ENCODE data around the gene FBXL3.

- TF ChIP-seq ZNF645 (tag by site-specific recombination; IDR thresholded peaks at IDR 0.05) (no peak), ZNF660 (tag by site-specific recombination; IDR thresholded peaks at IDR 0.05) (no peak), ZNF777 (tag by site-specific recombination; IDR thresholded peaks at IDR 0.05; ENCODE audit: borderline replicate concordance) (no peak), ZBTB1 (tag by site-specific recombination; IDR thresholded peaks at IDR 0.05) (no peak), CTCF (tag by site-specific recombination; IDR thresholded peaks at IDR 0.05) (no peak)
Measured at GRCh38 chr13:77013853-77014542, 13.0 kb downstream of the FBXL3 start.

Measured in HEK293 (cell line).